SU-DHL-6 (cell line): ENCODE data around the gene SNAP29.
"Not testable (repeated sequence)": the region's sequence is repeated elsewhere in the genome, so short reads cannot be mapped to it uniquely, and the experiment has no call there.

Experiments used
- H2AFZ ChIP-seq: fragments of 200-600 bp; sonication (generic); 2 replicates; pipeline ENCODE4 v1.6.1; 2014; ENCODE audit warnings: low read depth, mild to moderate bottlenecking, moderate library complexity, mixed read lengths, antibody characterized with exemption, low read length; ENCODE audit not compliant: severe bottlenecking
- H3F3A ChIP-seq: fragments of 200-600 bp; shearing (Covaris generic); 2 replicates; pipeline ENCODE4 v1.6.0; 2016; ENCODE audit warnings: antibody characterized with exemption, mild to moderate bottlenecking; ENCODE audit not compliant: insufficient read depth
- H3K27ac ChIP-seq: fragments of 200-600 bp; sonication (generic); 2 replicates; pipeline ENCODE4 v1.5.1; 2016; ENCODE audit warnings: low read depth, mild to moderate bottlenecking, low read length, moderate library complexity, mixed read lengths
- H3K27me3 ChIP-seq: fragments of 200-600 bp; sonication (generic), shearing (Covaris generic); 2 replicates; pipeline ENCODE4 v1.6.0; 2014; ENCODE audit warnings: mild to moderate bottlenecking, low read length
- H3K36me3 ChIP-seq: fragments of 200-600 bp; sonication (generic); 2 replicates; pipeline ENCODE4 v1.6.1; 2014; ENCODE audit warnings: mild to moderate bottlenecking, low read length, mixed read lengths
- H3K4me2 ChIP-seq: fragments of 300-600, 200-600 bp; shearing (Covaris generic), sonication (generic); 2 replicates; pipeline ENCODE4 v1.6.0; 2014; ENCODE audit warnings: low read length, low read depth, mild to moderate bottlenecking; ENCODE audit not compliant: poor library complexity, severe bottlenecking
- H3K4me3 ChIP-seq: fragments of 200-600 bp; sonication (generic); 2 replicates; pipeline ENCODE4 v1.5.1; 2014; ENCODE audit warnings: antibody characterized with exemption, low read length, mild to moderate bottlenecking, mixed read lengths; ENCODE audit not compliant: insufficient read depth, poor library complexity, severe bottlenecking
- H3K79me2 ChIP-seq: fragments of 200-600 bp; sonication (generic); 2 replicates; pipeline ENCODE4 v1.6.1; 2014; ENCODE audit warnings: mild to moderate bottlenecking, low read length, moderate library complexity; ENCODE audit not compliant: insufficient read depth
- H3K9ac ChIP-seq: fragments of 200-600 bp; sonication (generic); 2 replicates; pipeline ENCODE4 v1.7.0; 2014; ENCODE audit warnings: mild to moderate bottlenecking, low read length
- H3K9me2 ChIP-seq: fragments of 200-600 bp; sonication (generic); replicated peaks from 2 replicates; pipeline ENCODE4 v1.6.1; 2014; ENCODE audit warnings: low read length; ENCODE audit not compliant: insufficient read depth
- H3K9me3 ChIP-seq: fragments of 200-600 bp; sonication (generic); 2 replicates; pipeline ENCODE4 v1.6.1; 2014; ENCODE audit warnings: low read length, mixed read lengths; ENCODE audit not compliant: insufficient read depth
- H4K20me1 ChIP-seq: fragments of 200-600 bp; sonication (generic); 2 replicates; pipeline ENCODE4 v1.6.1; 2014; ENCODE audit warnings: low read depth, mild to moderate bottlenecking, antibody characterized with exemption, low read length, moderate library complexity, mixed read lengths
- CTCF ChIP-seq: fragments of 200-600 bp; sonication (generic); IDR thresholded peaks from one replicate; pipeline ENCODE4 v1.5.1; 2017; ENCODE audit warnings: antibody characterized with exemption, mild to moderate bottlenecking, low read length, moderate library complexity; ENCODE audit not compliant: insufficient read depth, poor library complexity, severe bottlenecking
- EZH2phosphoT487 ChIP-seq: fragments of 200-600 bp; sonication (generic), shearing (Covaris generic); conservative IDR thresholded peaks from 2 replicates; pipeline ENCODE4 v1.6.1; 2018; ENCODE audit warnings: mild to moderate bottlenecking, antibody characterized with exemption, low read length, moderate library complexity, mixed read lengths

SNAP29 gene

GRCh38 chr22:20823264-20823663 lies 35.5 kb upstream of the SNAP29 start:
- H2AFZ ChIP-seq: no peak overlapping the region
- H3K79me2 ChIP-seq: no peaks in the 10 kb centered on the region
- no peaks in the 10 kb centered on the region for H4K20me1 ChIP-seq
- no peaks in the 10 kb centered on the region for H3K27me3 ChIP-seq
- H3K4me3 ChIP-seq: no peak overlapping the region
- H3K9me3 ChIP-seq: no peaks in the 10 kb centered on the region
- no peaks in the 10 kb centered on the region for H3K36me3 ChIP-seq
- H3F3A ChIP-seq: no peaks in the 10 kb centered on the region
- H3K9me2 ChIP-seq: no peaks in the 10 kb centered on the region
- no peak overlapping the region for H3K9ac ChIP-seq
- H3K4me2 ChIP-seq: no peak overlapping the region
- no peak for TF ChIP-seq EZH2phosphoT487
- TF ChIP-seq CTCF: no peak
- H3K27ac ChIP-seq: no peak overlapping the region

GRCh38 chr22:20825216-20825615 lies 33.6 kb upstream of the SNAP29 start:
- not testable (repeated sequence) for H3K27me3 ChIP-seq, H3K9me3 ChIP-seq, H4K20me1 ChIP-seq, H2AFZ ChIP-seq, H3F3A ChIP-seq, H3K9me2 ChIP-seq, H3K27ac ChIP-seq, H3K36me3 ChIP-seq, H3K79me2 ChIP-seq, H3K9ac ChIP-seq, H3K4me3 ChIP-seq, H3K4me2 ChIP-seq

DNA sequence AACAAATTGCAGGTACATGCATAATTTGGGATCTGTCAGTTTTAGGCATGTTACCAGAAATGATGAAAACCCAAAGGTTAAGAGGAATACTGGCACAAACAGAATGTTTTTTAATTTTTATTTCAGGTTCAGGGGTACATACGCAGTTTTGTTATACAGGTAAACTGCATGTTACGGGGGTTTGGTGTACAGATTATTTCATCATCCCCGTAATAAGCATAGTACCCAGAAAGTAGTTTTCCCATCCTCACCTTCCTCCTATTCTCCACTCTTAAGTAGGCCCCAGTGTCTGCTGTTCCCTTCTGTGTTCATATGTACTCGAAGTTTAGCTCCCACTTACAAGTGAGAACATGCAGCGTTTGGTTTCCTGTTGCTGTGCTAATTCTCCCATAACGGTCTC lies 33.2 kb upstream of the SNAP29 start:
- H3K4me3 ChIP-seq: no peak overlapping the region
- no peaks in the 10 kb centered on the region for H4K20me1 ChIP-seq
- no peak overlapping the region for H3K9ac ChIP-seq
- H3K79me2 ChIP-seq: no peaks in the 10 kb centered on the region
- H3K27ac ChIP-seq: no peak overlapping the region
- H3K36me3 ChIP-seq: no peaks in the 10 kb centered on the region
- no peaks in the 10 kb centered on the region for H3F3A ChIP-seq
- no peaks in the 10 kb centered on the region for H3K9me2 ChIP-seq
- no peaks in the 10 kb centered on the region for H3K27me3 ChIP-seq
- H3K9me3 ChIP-seq: no peaks in the 10 kb centered on the region
- H3K4me2 ChIP-seq: no peak overlapping the region
- H2AFZ ChIP-seq: no peak overlapping the region
- TF ChIP-seq EZH2phosphoT487: no peak
- no peak for TF ChIP-seq CTCF

DNA sequence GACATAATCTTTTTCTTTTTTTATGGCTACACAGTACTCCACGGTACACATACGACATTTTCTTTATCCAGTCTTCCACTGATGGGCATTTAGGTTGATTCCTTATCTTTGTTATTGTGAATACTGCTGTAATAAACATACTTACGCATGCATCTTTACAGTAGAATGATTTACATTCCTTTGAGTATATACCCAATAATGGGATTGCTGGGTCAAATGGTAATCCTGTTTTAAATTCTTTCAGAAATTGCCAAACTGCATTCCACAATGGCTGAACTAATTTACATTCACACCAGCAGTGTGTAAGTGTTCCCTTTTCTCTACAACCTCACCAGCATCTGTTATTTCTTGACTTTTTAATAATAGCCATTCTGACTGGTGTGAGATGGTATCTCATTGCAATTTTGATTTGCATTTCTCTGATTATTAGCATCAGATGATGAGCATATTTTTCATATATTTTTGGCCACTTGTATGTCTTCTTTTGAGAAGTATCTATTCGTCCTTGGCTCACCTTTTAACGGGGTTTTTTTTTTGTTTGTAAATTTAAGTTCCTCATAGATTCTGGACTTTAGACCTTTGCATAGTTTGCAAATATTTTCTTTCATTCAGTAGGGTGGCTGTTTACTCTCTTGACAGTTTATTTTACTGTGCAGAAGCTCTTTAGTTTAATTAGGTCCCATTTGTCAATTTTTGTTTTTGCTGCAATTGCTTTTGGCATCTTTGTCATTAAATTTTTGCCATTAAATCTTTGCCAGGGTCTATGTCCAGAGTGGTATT lies 32.2 kb upstream of the SNAP29 start:
- H3K4me3 ChIP-seq, H3K79me2 ChIP-seq, H2AFZ ChIP-seq, H3K27ac ChIP-seq, H3K4me2 ChIP-seq, H3K9me2 ChIP-seq, H3K27me3 ChIP-seq, H3K9ac ChIP-seq, H3F3A ChIP-seq, H4K20me1 ChIP-seq, H3K36me3 ChIP-seq, H3K9me3 ChIP-seq: not testable (repeated sequence)
